NCI-H748 treated with DMSO at 0.1 percent for 48 hours (cell line): Measurements from ENCODE around the gene WWOX.

Source experiments
- DNase-seq: peaks from one replicate; lab custom pipeline; 2025; lab: John Stamatoyannopoulos, UW

The WWOX gene

DNA sequence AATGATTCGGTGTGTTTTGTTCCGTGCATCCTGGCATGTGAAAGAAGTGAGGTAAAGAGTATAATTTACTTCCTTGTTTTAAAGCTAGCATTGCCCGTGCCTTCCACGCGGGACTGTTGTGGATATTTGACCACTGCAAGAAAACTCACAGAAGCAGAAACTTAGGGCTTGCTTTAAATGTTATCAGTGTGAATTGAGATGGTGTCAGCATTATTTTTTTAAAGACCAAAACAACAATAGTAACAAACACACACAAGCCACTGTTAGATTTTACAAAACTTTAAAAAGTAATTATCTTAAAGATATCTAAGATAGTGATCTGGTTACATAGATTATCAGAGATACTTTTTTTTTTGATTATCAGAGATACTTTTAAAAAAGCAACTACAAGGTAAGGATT, 47.4 kb downstream of the WWOX start:
- DNase-seq = no peak

GRCh38 chr16:78147911-78148401, 48.5 kb downstream of the WWOX start:
- DNase-seq = no peak

GRCh38 chr16:78150233-78150632, 50.8 kb downstream of the WWOX start:
- DNase-seq = no peak

DNA sequence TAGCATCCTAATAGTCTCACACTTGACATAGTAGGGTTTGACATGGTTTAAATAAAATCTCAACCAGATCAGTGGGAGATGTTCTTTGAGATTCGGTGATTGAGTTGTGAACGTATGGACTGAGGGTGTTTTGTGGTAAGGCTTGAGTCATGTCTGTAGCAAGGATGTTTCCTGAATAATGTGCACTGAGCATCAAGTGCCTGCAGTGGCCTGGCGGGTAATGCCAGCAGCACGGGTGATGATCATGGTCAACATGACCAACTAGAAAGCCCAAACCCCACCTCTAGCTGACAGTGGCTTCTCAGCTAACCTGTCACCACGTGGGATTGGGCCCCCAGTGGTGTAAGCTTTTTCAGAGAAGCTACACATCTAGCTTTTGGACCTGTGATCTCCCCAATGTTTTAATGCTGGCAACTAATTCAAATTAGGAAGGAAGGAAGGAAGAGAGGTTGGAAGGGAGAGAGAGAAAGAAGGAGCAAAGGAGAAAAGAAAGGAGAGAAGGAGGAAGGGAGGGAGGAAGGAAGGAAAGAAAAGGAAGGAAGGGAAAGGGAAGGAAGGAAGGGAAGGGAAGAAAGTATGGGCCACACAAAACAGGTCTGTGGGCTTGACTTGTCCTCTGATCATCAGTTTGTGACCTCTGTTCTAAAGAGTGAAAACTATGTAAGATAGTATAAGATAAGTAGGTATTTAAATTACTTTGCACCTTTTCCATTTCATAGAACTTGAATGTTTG, 55.4 kb downstream of the WWOX start:
- DNase-seq = no peak

DNA sequence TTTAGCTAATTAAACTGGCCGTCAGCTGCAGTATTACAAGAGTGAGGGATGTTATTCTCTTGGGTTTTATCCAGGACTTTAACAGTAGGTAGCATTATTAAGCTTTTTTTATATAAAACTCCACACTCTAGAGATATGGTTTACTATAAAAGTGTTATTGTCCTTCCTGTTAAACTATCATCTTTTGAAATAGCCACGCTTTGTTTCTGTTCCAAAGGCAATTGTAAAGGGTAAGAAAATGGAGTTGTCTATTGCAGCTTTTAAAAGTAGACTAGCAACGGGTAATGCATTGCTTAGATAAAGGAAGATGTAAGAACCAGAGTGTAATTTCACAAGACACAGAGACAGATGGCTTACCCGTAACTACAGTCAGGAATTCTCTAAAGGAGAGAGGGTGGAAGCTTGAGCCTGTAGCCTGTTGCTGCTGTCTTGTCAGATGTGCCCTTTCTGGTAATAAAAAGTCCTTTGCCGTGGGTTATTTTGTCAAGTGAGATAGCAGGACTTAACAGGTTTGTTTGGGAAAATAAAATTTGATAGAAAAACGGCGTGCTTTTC, 56.4 kb downstream of the WWOX start:
- no peak for DNase-seq

DNA sequence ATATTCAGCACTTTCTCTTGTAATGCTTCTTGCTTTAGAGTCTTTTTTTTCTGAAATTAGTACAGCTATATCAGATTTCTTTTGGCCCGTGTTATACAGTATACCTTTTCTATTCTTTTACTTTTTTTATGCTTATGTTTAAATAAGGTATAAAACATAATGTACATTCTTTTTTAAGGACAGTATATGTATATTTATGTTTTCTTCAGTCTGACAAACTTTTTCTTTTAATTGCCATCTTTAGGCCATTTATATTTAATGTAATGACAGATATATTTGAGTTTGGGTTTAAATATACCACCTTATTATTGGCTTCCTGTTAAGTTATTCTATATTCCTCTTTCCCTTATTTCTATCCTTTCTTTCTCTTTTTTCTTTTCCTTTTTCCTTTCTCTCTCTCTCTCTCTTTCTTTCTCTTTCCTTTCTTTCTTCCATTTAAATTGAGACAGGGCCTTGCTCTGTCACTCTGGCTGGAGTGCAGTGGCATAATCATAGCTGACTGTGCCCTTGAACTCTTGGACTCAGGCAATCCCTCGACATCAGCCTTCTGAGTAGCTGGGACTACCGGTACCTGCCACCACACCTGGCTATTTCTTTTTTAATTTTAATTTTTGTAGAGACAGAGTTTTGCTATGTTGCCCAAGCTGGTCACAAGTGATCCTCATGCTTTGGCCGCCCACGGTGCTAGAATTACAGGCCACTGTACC, 61.7 kb downstream of the WWOX start:
- DNase-seq = no peak

GRCh38 chr16:78163772-78164670, 64.6 kb downstream of the WWOX start:
- DNase-seq = no peak

- no peak for DNase-seq
Observed at GRCh38 chr16:78170494-78170933, 71.1 kb downstream of the WWOX start.

DNA sequence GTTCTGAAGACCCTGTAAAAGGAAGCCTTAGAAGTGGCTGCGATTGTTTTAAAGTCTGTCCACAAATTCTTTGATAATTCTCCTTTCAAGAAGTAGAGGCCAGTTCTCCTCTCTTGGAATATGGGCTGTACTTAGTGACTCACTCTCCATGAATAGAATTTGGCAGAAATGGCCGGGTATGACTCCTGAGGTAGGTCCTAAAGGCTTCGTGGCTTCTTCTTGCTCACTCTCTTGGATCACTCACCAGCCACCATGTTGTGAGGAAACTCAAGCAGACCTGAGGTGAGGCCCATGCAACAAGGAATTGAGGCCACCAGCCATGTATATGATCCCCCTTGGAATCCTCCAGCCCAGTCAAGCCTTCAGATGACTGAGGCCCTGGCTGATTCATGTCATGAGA, 75.8 kb downstream of the WWOX start:
- no peak for DNase-seq

- peak; percentile 34 for DNase-seq
Observed at GRCh38 chr16:78176435-78176834, 77.0 kb downstream of the WWOX start.

DNA sequence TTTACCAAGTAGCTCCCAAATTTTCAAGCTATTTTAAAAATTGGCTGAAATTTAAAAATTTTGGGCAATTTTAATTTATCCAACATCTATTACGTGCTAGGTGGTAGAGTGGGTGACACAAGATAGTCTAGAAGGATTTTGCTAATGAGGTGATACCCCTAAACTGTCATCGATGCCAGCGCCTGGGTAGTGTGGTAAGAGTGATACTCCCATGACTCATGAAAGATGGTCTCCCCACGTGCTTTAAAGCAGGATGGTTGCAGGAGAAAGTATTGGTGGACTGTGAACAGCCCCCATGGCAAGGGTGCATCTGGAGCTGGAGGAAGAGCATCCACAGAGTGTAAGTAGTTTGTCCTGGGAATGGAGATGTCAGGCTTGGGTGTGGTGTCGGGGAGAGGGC, 77.8 kb downstream of the WWOX start:
- no peak for DNase-seq

- DNase-seq = peak; percentile 59
Observed at GRCh38 chr16:78177987-78178386, 78.5 kb downstream of the WWOX start.

- peak; percentile 19 for DNase-seq
Observed at GRCh38 chr16:78179666-78180065, 80.2 kb downstream of the WWOX start.

- DNase-seq = no peak
Observed at GRCh38 chr16:78180349-78180748, 80.9 kb downstream of the WWOX start.

DNA sequence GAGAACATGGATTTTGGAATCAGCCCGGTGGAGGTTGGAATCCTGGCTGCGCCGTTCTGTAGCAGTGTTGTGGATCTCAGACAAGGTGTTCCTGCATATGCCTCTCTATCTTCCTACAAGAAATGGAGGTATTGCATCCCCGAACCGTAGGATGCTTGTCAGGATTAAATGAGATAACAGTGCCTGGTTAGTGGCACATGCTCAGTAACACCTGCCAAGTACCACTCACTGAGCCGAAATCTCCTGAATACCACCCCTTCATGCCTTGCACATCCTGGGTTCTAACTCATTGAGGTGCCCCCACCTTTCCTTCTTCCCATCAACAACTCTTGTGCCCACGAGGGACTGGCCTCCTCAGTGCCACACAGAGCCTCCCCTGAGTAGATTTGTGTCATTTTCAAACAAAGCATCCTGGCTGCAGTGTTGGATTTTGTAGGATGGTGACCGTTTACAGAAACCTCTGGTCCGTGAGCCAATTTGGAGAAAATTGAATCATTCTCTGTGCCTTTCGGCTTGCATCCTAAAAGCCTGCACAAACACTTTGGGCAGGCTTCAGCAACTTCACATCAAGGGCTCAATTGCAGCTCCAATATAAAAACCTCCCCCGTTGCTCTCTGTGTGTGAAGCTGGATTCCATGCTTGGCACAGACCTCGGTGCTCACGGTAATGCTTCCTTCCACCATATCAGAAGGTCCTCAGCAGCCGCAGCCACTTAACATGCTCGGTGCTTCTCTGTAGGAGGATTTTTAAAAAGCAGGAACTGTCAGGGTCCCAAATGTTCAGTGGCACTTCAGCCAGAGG, 84.2 kb downstream of the WWOX start:
- peak; percentile 34 for DNase-seq

DNA sequence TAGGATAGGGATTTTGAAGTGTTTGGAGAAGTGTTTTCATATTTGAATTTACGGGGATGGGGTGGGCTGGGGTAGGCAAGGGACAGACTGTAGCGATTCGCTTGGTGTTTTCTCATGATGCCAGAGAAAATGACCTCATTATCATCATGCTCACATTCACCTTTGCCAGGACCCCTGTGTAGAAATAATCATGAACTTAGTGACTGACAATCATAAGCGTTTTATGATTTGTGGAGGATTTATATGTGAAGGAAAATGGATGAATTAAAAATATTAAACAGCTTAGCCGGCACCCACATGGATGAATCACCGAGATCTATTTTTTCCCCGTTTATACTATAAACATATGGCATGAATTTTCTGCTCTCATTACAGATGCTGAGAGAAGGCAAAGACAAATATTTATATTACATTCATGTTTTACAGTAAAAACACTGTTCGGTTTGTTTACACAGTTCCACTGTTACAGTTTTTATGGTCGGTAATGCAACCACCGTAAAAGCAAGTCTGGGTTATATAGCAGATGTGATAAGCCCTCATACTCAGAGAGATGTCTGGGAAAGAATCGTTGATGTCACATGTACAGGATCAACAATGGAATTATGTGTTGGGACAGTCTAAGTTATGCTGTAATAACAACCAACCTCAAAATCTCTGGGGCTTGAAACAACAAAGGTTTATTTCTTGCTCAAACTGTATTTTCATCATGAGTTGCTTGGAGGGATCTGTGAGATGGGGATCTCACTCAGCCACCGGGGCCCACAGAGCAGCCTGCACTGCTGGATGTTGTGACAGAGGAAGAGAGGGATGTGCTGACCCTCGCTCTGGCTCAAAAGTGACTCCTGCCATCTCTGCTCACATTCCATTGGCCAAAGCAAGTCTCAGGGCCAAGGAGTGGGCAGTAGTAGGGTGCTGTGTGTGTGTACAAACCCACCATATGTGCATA, 85.1 kb downstream of the WWOX start:
- peak; percentile 74 for DNase-seq

DNA sequence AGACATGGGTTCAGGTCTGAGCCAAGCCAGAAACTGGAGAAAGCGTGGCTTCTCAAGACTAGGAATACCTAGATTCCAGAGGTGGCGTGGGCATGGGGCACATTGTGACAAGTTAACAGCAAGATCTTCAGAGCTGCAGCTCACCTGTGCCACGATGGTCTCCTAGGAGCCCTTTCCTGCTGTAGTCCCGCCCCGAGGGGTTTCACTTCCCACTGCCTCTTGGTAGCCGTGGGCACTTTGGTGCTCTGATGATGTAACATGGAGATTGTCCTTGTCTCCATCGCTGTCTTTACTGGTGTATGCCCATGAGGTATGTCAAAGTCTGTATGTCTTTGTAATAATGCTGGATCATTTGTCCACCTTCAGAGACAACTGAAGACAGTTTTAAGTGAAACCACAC, 89.7 kb downstream of the WWOX start:
- no peak for DNase-seq

DNA sequence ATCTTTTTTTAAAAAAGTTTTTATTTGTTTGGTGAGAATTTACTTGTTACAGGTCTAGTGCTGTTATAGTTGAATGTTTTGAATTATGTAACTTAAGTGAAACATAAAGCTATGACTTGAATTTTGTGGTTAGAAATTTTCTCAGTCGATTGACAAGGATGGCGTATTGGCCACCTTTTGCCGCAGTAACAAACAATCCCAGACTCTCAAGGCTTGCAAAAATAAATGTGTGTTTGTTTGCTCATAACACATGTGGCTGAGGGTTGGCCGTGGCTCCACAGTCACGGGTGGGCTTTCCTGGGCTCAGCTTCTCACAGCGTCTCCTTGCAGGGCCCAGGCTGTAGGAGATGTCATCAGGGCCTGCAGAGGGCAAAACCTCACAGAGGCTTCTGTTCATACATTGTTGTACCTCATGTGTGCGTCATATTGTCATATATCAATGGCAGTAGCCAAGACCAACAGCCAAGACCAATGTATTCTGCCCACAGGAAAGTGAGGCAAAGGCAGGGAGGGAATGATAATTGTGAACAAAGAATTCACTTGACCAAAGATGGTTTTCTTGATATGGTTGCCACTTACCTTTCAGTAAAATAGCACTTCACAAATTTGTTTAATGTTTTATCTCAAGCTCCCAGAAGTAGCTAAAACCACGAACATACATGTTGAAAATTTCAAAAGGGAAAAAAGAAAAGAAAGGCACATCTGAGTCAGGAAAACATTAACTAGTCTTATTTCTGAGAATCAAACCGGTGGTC, 93.5 kb downstream of the WWOX start:
- no peak for DNase-seq

DNA sequence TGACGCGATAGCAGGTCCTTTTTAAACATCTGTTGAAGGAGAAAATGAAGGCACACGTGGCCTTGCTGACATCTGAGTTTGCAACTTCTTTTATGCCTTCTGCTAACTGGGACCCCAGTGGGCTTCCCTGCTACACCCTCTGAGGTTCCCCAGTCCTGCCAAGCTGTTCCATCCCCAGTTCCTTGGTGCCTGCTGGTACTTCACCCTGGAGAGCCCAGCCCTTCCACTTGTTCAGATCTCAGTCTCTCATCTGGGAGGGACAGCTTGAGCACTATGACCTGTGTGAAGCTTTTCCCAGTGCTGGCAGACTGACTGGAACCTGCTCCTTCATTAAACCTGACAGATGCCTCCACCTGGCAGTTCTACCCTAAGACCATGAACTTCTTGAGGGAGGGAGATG, 95.5 kb downstream of the WWOX start:
- DNase-seq = no peak
